Spleen (tissue), 7 donors: ENCODE measurements around the gene EHMT2.

Experiments used
- POLR2A ChIP-seq, 3 donors: fragments of 450-650 bp; IDR thresholded peaks; one replicate each; pipeline ENCODE4 v1.5.1; 2017; ENCODE audit warnings: antibody characterized with exemption in 3 of 3, mild to moderate bottlenecking in 1 of 3
- POLR2AphosphoS5 ChIP-seq, 3 donors: sonication (generic); formaldehyde crosslinking; IDR thresholded peaks; one replicate each; pipeline ENCODE4 v1.5.1; 2017; ENCODE audit warnings: antibody characterized with exemption in 3 of 3
- TF ChIP-seq, protein P1 (sequence below), 11 experiments: fragments of 200-600 bp in 7 of 11; fragments of 450-650 bp in 4 of 11; sonication (generic) in 4 of 11; IDR thresholded peaks in 8 of 11; conservative IDR thresholded peaks in 3 of 11; 1 replicate in 7 of 11; 2 replicates in 4 of 11; pipeline versions ENCODE4 v1.4.0 to v1.8.0; 2016 to 2021; ENCODE audit warnings: antibody characterized with exemption in 11 of 11, inconsistent platforms in 4 of 11, mild to moderate bottlenecking in 1 of 11
- donor health status: DM: no; HTN: no; CAD: no; lungs with moderate emphysema.
- donor health status: DM: no; HTN: no; CAD: no.
- donor health status: DM: no; HTN: no; CAD: no.

DNA sequence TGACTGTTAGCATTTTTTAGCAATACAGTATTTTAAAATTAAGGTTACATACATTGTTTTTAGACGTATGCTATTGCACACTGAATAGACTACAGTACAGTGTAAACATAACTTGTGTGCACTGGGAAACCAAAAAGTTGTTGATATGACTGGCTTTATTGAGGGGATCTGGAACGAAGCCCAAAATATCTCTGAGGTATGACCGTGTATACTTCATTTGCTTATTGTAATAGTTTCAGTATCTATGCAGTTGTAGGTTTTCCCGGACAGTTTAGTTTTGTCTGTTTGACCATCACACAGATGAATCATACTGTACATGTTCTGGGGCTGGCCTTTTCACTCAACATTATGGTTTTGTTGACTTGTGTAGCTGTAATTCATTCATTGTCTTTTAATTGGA lies 11.3 kb upstream of the EHMT2 start:
- TF ChIP-seq, protein P1, sequence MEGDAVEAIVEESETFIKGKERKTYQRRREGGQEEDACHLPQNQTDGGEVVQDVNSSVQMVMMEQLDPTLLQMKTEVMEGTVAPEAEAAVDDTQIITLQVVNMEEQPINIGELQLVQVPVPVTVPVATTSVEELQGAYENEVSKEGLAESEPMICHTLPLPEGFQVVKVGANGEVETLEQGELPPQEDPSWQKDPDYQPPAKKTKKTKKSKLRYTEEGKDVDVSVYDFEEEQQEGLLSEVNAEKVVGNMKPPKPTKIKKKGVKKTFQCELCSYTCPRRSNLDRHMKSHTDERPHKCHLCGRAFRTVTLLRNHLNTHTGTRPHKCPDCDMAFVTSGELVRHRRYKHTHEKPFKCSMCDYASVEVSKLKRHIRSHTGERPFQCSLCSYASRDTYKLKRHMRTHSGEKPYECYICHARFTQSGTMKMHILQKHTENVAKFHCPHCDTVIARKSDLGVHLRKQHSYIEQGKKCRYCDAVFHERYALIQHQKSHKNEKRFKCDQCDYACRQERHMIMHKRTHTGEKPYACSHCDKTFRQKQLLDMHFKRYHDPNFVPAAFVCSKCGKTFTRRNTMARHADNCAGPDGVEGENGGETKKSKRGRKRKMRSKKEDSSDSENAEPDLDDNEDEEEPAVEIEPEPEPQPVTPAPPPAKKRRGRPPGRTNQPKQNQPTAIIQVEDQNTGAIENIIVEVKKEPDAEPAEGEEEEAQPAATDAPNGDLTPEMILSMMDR (IDR thresholded peaks at IDR 0.05 in 8 of 11, conservative IDR thresholded peaks at IDR 0.05 in 3 of 11): no peak
- TF ChIP-seq POLR2A (IDR thresholded peaks at IDR 0.05) (no peak), POLR2AphosphoS5 (IDR thresholded peaks at IDR 0.05) (no peak)
